ENCODE data around the gene TESK1.

DNA sequence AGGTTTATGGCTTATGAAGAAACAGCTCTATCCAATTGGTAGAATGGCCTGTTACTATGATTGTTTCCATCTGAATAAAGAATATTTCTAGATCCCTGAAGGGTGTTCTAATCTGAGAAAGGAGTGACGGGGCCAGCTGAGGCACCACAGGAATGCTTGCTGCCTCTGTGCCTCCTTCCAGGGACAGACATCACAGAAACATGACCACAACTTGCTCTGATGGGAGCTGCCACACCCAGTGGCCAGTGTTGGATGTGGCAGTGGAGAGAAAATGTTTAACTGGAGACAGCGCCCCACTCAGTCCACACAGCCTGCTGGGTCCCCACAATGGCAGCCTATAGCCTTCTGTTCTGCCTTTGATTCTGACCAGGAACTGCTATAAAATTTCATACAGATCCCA lies 38.6 kb upstream of the TESK1 start:
- TF ChIP-seq BHLHE40 (IDR thresholded peaks at IDR 0.05; ENCODE audit: low read depth, low read length) (no peak), SMC3 (IDR thresholded peaks at IDR 0.05; ENCODE audit: low read depth, low read length) (no peak), CEBPB (IDR thresholded peaks at IDR 0.05; ENCODE audit: low read depth, low read length) (no peak), RCOR1 (IDR thresholded peaks at IDR 0.05; ENCODE audit: insufficient replicate concordance, low read length) (no peak), POLR2A (IDR thresholded peaks at IDR 0.05; ENCODE audit: low read depth, low read length) (no peak), MAFK (IDR thresholded peaks at IDR 0.05; ENCODE audit: low read depth, low read length) (no peak)
- TF ChIP-seq, protein P1, sequence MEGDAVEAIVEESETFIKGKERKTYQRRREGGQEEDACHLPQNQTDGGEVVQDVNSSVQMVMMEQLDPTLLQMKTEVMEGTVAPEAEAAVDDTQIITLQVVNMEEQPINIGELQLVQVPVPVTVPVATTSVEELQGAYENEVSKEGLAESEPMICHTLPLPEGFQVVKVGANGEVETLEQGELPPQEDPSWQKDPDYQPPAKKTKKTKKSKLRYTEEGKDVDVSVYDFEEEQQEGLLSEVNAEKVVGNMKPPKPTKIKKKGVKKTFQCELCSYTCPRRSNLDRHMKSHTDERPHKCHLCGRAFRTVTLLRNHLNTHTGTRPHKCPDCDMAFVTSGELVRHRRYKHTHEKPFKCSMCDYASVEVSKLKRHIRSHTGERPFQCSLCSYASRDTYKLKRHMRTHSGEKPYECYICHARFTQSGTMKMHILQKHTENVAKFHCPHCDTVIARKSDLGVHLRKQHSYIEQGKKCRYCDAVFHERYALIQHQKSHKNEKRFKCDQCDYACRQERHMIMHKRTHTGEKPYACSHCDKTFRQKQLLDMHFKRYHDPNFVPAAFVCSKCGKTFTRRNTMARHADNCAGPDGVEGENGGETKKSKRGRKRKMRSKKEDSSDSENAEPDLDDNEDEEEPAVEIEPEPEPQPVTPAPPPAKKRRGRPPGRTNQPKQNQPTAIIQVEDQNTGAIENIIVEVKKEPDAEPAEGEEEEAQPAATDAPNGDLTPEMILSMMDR (conservative IDR thresholded peaks at IDR 0.05; ENCODE audit: low read depth, low read length), result no peak; the same call in 1 of the 2 replicates
- TF ChIP-seq, protein P2, sequence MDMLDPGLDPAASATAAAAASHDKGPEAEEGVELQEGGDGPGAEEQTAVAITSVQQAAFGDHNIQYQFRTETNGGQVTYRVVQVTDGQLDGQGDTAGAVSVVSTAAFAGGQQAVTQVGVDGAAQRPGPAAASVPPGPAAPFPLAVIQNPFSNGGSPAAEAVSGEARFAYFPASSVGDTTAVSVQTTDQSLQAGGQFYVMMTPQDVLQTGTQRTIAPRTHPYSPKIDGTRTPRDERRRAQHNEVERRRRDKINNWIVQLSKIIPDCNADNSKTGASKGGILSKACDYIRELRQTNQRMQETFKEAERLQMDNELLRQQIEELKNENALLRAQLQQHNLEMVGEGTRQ (IDR thresholded peaks at IDR 0.05; ENCODE audit: low read depth, low read length), result no peak
- TF ChIP-seq, protein P3, sequence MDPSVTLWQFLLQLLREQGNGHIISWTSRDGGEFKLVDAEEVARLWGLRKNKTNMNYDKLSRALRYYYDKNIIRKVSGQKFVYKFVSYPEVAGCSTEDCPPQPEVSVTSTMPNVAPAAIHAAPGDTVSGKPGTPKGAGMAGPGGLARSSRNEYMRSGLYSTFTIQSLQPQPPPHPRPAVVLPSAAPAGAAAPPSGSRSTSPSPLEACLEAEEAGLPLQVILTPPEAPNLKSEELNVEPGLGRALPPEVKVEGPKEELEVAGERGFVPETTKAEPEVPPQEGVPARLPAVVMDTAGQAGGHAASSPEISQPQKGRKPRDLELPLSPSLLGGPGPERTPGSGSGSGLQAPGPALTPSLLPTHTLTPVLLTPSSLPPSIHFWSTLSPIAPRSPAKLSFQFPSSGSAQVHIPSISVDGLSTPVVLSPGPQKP (IDR thresholded peaks at IDR 0.05; ENCODE audit: borderline replicate concordance, low read depth, low read length), result no peak

Data from IMR-90 (cell line).